Measurements from ENCODE around the gene RILPL1. TPM values are rescaled to one million over a fixed set of nuclear protein-coding genes. Genes with fewer than 3 reads are reported as not detected.
A peak's percentile ranks its signal among the peaks of the same experiment; 100 is the strongest.

Gene RILPL1
- total and polyA plus RNA-seq, 9 of the 15 experiments (the other 6 are each of a cell fraction or from before 2014, with no cell fraction given) = 0.25 to 10.6 (median 8.6) TPM

DNA sequence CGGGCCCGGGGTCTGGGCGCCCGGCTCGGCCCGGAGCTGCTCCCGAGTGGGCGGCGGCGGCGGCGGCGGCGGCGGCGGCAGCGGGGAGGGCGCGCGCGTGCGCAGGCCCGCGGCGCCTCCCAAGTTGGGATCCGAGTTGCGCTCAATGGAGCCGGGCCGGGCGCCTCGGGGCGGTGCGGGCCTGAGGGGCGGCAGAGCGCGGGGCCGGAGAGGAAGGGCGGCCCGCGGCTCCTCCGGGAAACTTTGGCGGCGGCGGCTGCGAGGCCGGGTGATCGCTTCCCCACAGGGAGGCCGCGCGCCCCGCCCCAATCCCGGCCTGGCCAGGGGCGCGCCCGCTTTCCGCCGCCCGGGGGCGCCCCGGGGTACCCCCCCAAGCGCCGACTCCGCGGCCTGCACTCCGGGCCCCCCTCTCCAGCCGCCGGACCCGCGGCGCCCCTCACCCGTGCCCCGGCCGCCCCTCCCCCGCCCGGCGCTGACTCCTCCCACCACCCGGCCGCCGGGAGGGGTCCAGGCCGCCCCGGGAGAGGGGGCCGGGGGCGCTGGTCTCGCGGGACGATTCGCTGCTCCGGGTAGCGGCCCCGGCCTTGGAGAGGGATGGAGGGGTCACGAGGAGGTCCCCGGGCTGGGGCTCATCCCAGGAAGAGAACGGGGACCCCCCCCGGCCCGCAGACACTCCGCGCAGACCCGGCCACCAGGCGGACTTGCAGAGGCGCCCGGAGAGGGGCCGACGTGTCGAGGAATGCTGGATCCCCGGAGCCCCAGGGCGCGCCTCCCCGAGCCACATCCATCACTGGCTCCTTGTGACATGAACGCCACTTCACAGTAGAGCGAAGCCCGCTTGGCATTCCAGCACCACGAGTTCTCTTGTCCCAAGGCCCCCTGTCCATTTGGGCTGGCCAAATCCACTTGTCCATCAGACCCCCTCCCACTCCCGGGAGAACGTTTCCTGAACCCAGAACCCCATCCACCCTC, at the start of gene RILPL1 (continued):
- peak in 2 of 3 experiments; percentile 21 for TF ChIP-seq YY1 (IDR thresholded peaks at IDR 0.05; ENCODE audit: borderline replicate concordance in 1 of 3, control insufficient read depth in 1 of 3, extremely low read depth in 1 of 3, insufficient read depth in 3 of 3, insufficient read length in 1 of 3, insufficient replicate concordance in 2 of 3, low read depth in 1 of 3, low read length in 2 of 3)
- no peak for TF ChIP-seq ZNF436 (CRISPR knock-in tag; IDR thresholded peaks at IDR 0.05)
- TF ChIP-seq TAL1 (IDR thresholded peaks at IDR 0.05) = no peak
- no peak for TF ChIP-seq ZC3H11A (IDR thresholded peaks at IDR 0.05; ENCODE audit: low read depth, low read length)
- TF ChIP-seq PPARD (CRISPR knock-in tag; IDR thresholded peaks at IDR 0.05) = no peak
- TF ChIP-seq GATAD2B (IDR thresholded peaks at IDR 0.05; ENCODE audit: borderline replicate concordance) = no peak
- TF ChIP-seq, protein P1, sequence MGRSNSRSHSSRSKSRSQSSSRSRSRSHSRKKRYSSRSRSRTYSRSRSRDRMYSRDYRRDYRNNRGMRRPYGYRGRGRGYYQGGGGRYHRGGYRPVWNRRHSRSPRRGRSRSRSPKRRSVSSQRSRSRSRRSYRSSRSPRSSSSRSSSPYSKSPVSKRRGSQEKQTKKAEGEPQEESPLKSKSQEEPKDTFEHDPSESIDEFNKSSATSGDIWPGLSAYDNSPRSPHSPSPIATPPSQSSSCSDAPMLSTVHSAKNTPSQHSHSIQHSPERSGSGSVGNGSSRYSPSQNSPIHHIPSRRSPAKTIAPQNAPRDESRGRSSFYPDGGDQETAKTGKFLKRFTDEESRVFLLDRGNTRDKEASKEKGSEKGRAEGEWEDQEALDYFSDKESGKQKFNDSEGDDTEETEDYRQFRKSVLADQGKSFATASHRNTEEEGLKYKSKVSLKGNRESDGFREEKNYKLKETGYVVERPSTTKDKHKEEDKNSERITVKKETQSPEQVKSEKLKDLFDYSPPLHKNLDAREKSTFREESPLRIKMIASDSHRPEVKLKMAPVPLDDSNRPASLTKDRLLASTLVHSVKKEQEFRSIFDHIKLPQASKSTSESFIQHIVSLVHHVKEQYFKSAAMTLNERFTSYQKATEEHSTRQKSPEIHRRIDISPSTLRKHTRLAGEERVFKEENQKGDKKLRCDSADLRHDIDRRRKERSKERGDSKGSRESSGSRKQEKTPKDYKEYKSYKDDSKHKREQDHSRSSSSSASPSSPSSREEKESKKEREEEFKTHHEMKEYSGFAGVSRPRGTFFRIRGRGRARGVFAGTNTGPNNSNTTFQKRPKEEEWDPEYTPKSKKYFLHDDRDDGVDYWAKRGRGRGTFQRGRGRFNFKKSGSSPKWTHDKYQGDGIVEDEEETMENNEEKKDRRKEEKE (IDR thresholded peaks at IDR 0.05; ENCODE audit: borderline replicate concordance in 1 of 2, control insufficient read depth in 1 of 2, low read depth in 2 of 2, low read length in 1 of 2) = no peak
- TF ChIP-seq ADNP (tag; IDR thresholded peaks at IDR 0.05) = no peak
- TF ChIP-seq TAF1 (IDR thresholded peaks at IDR 0.05; ENCODE audit: control insufficient read depth, extremely low read depth, insufficient read depth, low read length, severe bottlenecking) = no peak
- peak; percentile 88 for TF ChIP-seq RB1 (IDR thresholded peaks at IDR 0.05; ENCODE audit: low read depth)
- no peak for TF ChIP-seq THAP12 (CRISPR knock-in tag; IDR thresholded peaks at IDR 0.05)
- no peak for TF ChIP-seq ZNF764 (CRISPR knock-in tag; IDR thresholded peaks at IDR 0.05; ENCODE audit: low read depth)
- TF ChIP-seq KAT2B (IDR thresholded peaks at IDR 0.05; ENCODE audit: low read depth, low read length) = no peak
- no peak for TF ChIP-seq ZFP1 (CRISPR knock-in tag; IDR thresholded peaks at IDR 0.05)
- TF ChIP-seq SIN3B (IDR thresholded peaks at IDR 0.05; ENCODE audit: low read depth) = no peak
- TF ChIP-seq CC2D1A (IDR thresholded peaks at IDR 0.05) = no peak
- TF ChIP-seq RNF2 (IDR thresholded peaks at IDR 0.05) = no peak
- TF ChIP-seq, protein P2, sequence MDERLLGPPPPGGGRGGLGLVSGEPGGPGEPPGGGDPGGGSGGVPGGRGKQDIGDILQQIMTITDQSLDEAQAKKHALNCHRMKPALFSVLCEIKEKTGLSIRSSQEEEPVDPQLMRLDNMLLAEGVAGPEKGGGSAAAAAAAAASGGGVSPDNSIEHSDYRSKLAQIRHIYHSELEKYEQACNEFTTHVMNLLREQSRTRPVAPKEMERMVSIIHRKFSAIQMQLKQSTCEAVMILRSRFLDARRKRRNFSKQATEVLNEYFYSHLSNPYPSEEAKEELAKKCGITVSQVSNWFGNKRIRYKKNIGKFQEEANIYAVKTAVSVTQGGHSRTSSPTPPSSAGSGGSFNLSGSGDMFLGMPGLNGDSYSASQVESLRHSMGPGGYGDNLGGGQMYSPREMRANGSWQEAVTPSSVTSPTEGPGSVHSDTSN (CRISPR knock-in tag; IDR thresholded peaks at IDR 0.05; ENCODE audit: low read depth) = no peak
- TF ChIP-seq, protein P2 (tag; conservative IDR thresholded peaks at IDR 0.05; ENCODE audit: low read depth) = peak; percentile 55

Data from K562 (cell line).